A549 (cell line): ENCODE results near the gene POLR2B.

Experiments
- EP300 ChIP-seq, 2 experiments: fragments of >200 bp; sonication (Bioruptor Twin); formaldehyde crosslinking; IDR thresholded peaks; 2 replicates in 1 of 2; 3 replicates in 1 of 2; pipeline ENCODE4 v1.6.1; 2016 to 2017
- GATA3 ChIP-seq: IDR thresholded peaks from 2 replicates; pipeline ENCODE4 v1.6.1; 2012; ENCODE audit warnings: borderline replicate concordance

GRCh38 chr4:56981795-56982201, 3.1 kb downstream of the POLR2B start:
- no peak for TF ChIP-seq EP300 (IDR thresholded peaks at IDR 0.05)
- no peak for TF ChIP-seq GATA3
